HG02763 (cell line): Measurements from ENCODE around the gene IL31RA.
A peak's percentile ranks its signal among the peaks of the same experiment; 100 is the strongest.

ENCODE experiments used
- ATAC-seq: cut with Tn5 transposase; IDR thresholded peaks from one replicate; pipeline ENCODE4 v1.9.1; 2021; ENCODE audit warnings: mild to moderate bottlenecking, moderate library complexity; ENCODE audit not compliant: unreplicated experiment

The IL31RA gene

GRCh38 chr5:55900068-55900467, 48.9 kb downstream of the IL31RA start:
- ATAC-seq = no peak

GRCh38 chr5:55900776-55901175, 49.6 kb downstream of the IL31RA start:
- no peak for ATAC-seq

GRCh38 chr5:55902696-55903095, 51.5 kb downstream of the IL31RA start:
- ATAC-seq = no peak

GRCh38 chr5:55903121-55903701, 52.1 kb downstream of the IL31RA start:
- ATAC-seq = peak; percentile 87

- ATAC-seq = no peak
These were observed 53.0 kb downstream of the IL31RA start for GRCh38 chr5:55904152-55904551.

GRCh38 chr5:55905251-55905650, 54.1 kb downstream of the IL31RA start:
- ATAC-seq = no peak

- no peak for ATAC-seq
These were observed 56.8 kb downstream of the IL31RA start for GRCh38 chr5:55907927-55908326.

- ATAC-seq = no peak
These were observed 57.6 kb downstream of the IL31RA start for GRCh38 chr5:55908804-55909203.

GRCh38 chr5:55911784-55912653, 60.9 kb downstream of the IL31RA start:
- no peak for ATAC-seq

- ATAC-seq = peak; percentile 90
These were observed 62.6 kb downstream of the IL31RA start for GRCh38 chr5:55913466-55914413.

- ATAC-seq = no peak
These were observed 63.8 kb downstream of the IL31RA start for GRCh38 chr5:55914971-55915370.

- no peak for ATAC-seq
These were observed 64.6 kb downstream of the IL31RA start for GRCh38 chr5:55915783-55916182.

GRCh38 chr5:55916986-55917385, 65.8 kb downstream of the IL31RA start:
- ATAC-seq = no peak

GRCh38 chr5:55917402-55918086, 66.4 kb downstream of the IL31RA start:
- no peak for ATAC-seq

- ATAC-seq = no peak
These were observed 67.2 kb downstream of the IL31RA start for GRCh38 chr5:55918087-55919035.

- ATAC-seq = no peak
These were observed 68.5 kb downstream of the IL31RA start for GRCh38 chr5:55919625-55920024.

GRCh38 chr5:55920784-55921183, 69.6 kb downstream of the IL31RA start:
- no peak for ATAC-seq

- no peak for ATAC-seq
These were observed 70.5 kb downstream of the IL31RA start for GRCh38 chr5:55921617-55922016.

- ATAC-seq = no peak
These were observed 72.1 kb downstream of the IL31RA start for GRCh38 chr5:55923177-55923771.
